WTC11 (cell line): Measurements from ENCODE around the gene GPC6. TPM values are rescaled to one million over a fixed set of nuclear protein-coding genes. Genes with fewer than 3 reads are reported as not detected.

Source experiments
- ATAC-seq: fragments of 200-7000 bp; cut with Tn5 transposase; 2 replicates; pipeline ENCODE4 v1.10.0; 2021; ENCODE audit warnings: mild to moderate bottlenecking, moderate library complexity
- CTCF ChIA-PET: fragments of 300-600 bp; sonication (Branson Sonifier 250); formaldehyde crosslinking; loops from one replicate; lab custom pipeline; 2021; ENCODE audit warnings: antibody characterized with exemption; lab: Charles Lee
- POLR2A ChIA-PET: fragments of 350-600 bp; sonication (Branson Sonifier 250); formaldehyde crosslinking; loops from one replicate; lab custom pipeline; 2021; ENCODE audit warnings: antibody characterized with exemption; lab: Charles Lee
- DNase-seq: peaks from one replicate; pipeline ENCODE4 v3.0.0; 2021; ENCODE audit warnings: low spot score
- H3K27ac Mint-ChIP-seq: 2 replicates; pipeline ENCODE4 v1.8.0; 2021; ENCODE audit warnings: mixed read lengths
- H3K27me3 Mint-ChIP-seq: 2 replicates; pipeline ENCODE4 v1.8.0; 2021; ENCODE audit warnings: low read depth, mild to moderate bottlenecking, moderate library complexity, mixed read lengths
- H3K36me3 Mint-ChIP-seq: 2 replicates; pipeline ENCODE4 v1.8.0; 2021; ENCODE audit warnings: mixed read lengths
- H3K4me1 Mint-ChIP-seq: 2 replicates; pipeline ENCODE4 v1.8.0; 2022; ENCODE audit warnings: mixed read lengths
- H3K4me3 Mint-ChIP-seq: 2 replicates; pipeline ENCODE4 v1.8.0; 2021; ENCODE audit warnings: mild to moderate bottlenecking, moderate library complexity, mixed read lengths
- H3K9me3 Mint-ChIP-seq: 2 replicates; pipeline ENCODE4 v1.8.0; 2021; ENCODE audit warnings: mixed read lengths
- FOXP1 ChIP-seq: sonication (generic); formaldehyde crosslinking; IDR thresholded peaks from 2 replicates; pipeline ENCODE4 v1.8.0; 2022; ENCODE audit warnings: missing genetic modification reagents, mild to moderate bottlenecking, moderate library complexity, borderline replicate concordance
- GTF2I ChIP-seq: fragments of 250-450 bp; sonication (Bioruptor Pico); conservative IDR thresholded peaks from 2 replicates; pipeline ENCODE4 v1.4.0; 2021; ENCODE audit warnings: mild to moderate bottlenecking
- MXD4 ChIP-seq: fragments of 250-450 bp; sonication (Bioruptor Pico); IDR thresholded peaks from 2 replicates; pipeline ENCODE4 v1.8.0; 2021; ENCODE audit warnings: mild to moderate bottlenecking, moderate library complexity, borderline replicate concordance
- NFE2L1 ChIP-seq: sonication (generic); formaldehyde crosslinking; IDR thresholded peaks from 2 replicates; pipeline ENCODE4 v1.8.1; 2023; ENCODE audit warnings: missing genetic modification reagents
- SMAD3 ChIP-seq: sonication (generic); formaldehyde crosslinking; IDR thresholded peaks from 2 replicates; pipeline ENCODE4 v1.8.0; 2022; ENCODE audit warnings: missing genetic modification reagents, mild to moderate bottlenecking, borderline replicate concordance
- SMAD4 ChIP-seq: sonication (generic); formaldehyde crosslinking; IDR thresholded peaks from 2 replicates; pipeline ENCODE4 v1.8.0; 2022; ENCODE audit warnings: mild to moderate bottlenecking, missing genetic modification reagents
- TEAD4 ChIP-seq: sonication (generic); formaldehyde crosslinking; IDR thresholded peaks from 2 replicates; pipeline ENCODE4 v1.8.0; 2022; ENCODE audit warnings: mild to moderate bottlenecking, missing genetic modification reagents
- TP53 ChIP-seq: sonication (generic); formaldehyde crosslinking; IDR thresholded peaks from 2 replicates; pipeline ENCODE4 v1.8.1; 2023; ENCODE audit warnings: mild to moderate bottlenecking, missing genetic modification reagents
- ZNF121 ChIP-seq: sonication (generic); formaldehyde crosslinking; IDR thresholded peaks from 2 replicates; pipeline ENCODE4 v1.8.0; 2023; ENCODE audit warnings: missing genetic modification reagents
- ZNF317 ChIP-seq: sonication (generic); formaldehyde crosslinking; IDR thresholded peaks from 2 replicates; pipeline ENCODE4 v1.8.1; 2023; ENCODE audit warnings: low read depth, mild to moderate bottlenecking, moderate library complexity, missing genetic modification reagents, borderline replicate concordance
- ZNF396 ChIP-seq: fragments of 250-450 bp; sonication (Bioruptor Pico); IDR thresholded peaks from 2 replicates; pipeline ENCODE4 v1.8.0; 2021; ENCODE audit warnings: mild to moderate bottlenecking, moderate library complexity, borderline replicate concordance
- ZNF671 ChIP-seq: fragments of 250-450 bp; sonication (Bioruptor Pico); IDR thresholded peaks from 2 replicates; pipeline ENCODE4 v1.8.0; 2021; ENCODE audit warnings: mild to moderate bottlenecking
- total RNA-seq: library from RNA; stranded (reverse); gene quantifications from 3 replicates; pipeline ENCODE4 v1.2.3, GENCODE V29; 2021
- TF ChIP-seq, protein P1 (sequence below): sonication (generic); formaldehyde crosslinking; IDR thresholded peaks from 2 replicates; pipeline ENCODE4 v1.8.0; 2022; ENCODE audit warnings: mild to moderate bottlenecking, missing genetic modification reagents
- TF ChIP-seq, protein P2 (sequence below): fragments of 250-450 bp; sonication (Bioruptor Pico); IDR thresholded peaks from 2 replicates; pipeline ENCODE4 v1.9.0; 2021; ENCODE audit warnings: moderate library complexity, mild to moderate bottlenecking, inconsistent platforms, borderline replicate concordance
- TF ChIP-seq, protein P3 (sequence below): sonication (generic); formaldehyde crosslinking; IDR thresholded peaks from 2 replicates; pipeline ENCODE4 v1.8.1; 2023; ENCODE audit warnings: mild to moderate bottlenecking, missing genetic modification reagents, borderline replicate concordance
- TF ChIP-seq, protein P4 (sequence below): sonication (generic); formaldehyde crosslinking; IDR thresholded peaks from 2 replicates; pipeline ENCODE4 v1.8.0; 2022; ENCODE audit warnings: mild to moderate bottlenecking, missing genetic modification reagents
- TF ChIP-seq, protein P5 (sequence below): sonication (generic); formaldehyde crosslinking; IDR thresholded peaks from 2 replicates; pipeline ENCODE4 v1.8.1; 2022; ENCODE audit warnings: low read depth, mild to moderate bottlenecking, moderate library complexity, missing genetic modification reagents, borderline replicate concordance
- TF ChIP-seq, protein P6 (sequence below): sonication (generic); formaldehyde crosslinking; IDR thresholded peaks from 2 replicates; pipeline ENCODE4 v1.8.1; 2022; ENCODE audit warnings: mild to moderate bottlenecking, missing genetic modification reagents, moderate library complexity, borderline replicate concordance
- TF ChIP-seq, protein P7 (sequence below): fragments of 200-600 bp; IDR thresholded peaks from 2 replicates; pipeline ENCODE4 v1.8.0; 2022; ENCODE audit warnings: antibody characterized with exemption
- TF ChIP-seq, protein P8 (sequence below): sonication (generic); formaldehyde crosslinking; IDR thresholded peaks from 2 replicates; pipeline ENCODE4 v1.8.1; 2023; ENCODE audit warnings: mild to moderate bottlenecking, missing genetic modification reagents, moderate library complexity

The GPC6 gene
- total RNA-seq, 1 experiment from 2014 or later, result 19.5 TPM

DNA sequence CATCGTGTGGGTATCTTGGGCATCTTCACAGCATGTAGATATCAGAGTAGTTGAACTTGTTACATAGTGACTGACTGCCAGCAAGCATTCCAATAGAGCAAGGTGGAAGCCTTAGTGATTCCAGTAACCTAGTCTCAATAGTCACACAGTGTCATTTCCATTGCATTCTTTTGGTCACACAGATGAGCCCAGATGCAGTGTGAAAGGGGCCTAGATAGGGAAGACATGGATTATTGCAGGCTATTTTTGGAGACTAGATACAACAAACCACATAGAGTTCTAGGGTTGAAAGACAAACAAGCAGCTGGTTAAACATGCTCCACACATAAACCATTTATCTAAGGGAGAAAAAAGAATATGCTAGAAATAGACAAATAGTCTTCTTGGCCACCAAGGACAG is 699.4 kb downstream of the GPC6 start:
- H3K9me3 Mint-ChIP-seq, result peaks cover 8% of the 10 kb centered on the region
- no peaks in the 10 kb centered on the region for H3K4me1 Mint-ChIP-seq
- POLR2A ChIA-PET, result no interaction called here
- H3K36me3 Mint-ChIP-seq, result no peaks in the 10 kb centered on the region; the same call in 1 of the 2 replicates
- DNase-seq, result no peak
- no peak for ATAC-seq
- TF ChIP-seq NFE2L1 (CRISPR knock-in tag) (no peak), ZNF121 (CRISPR knock-in tag) (no peak), GTF2I (CRISPR knock-in tag) (no peak), SMAD3 (no peak)
- TF ChIP-seq, protein P1, sequence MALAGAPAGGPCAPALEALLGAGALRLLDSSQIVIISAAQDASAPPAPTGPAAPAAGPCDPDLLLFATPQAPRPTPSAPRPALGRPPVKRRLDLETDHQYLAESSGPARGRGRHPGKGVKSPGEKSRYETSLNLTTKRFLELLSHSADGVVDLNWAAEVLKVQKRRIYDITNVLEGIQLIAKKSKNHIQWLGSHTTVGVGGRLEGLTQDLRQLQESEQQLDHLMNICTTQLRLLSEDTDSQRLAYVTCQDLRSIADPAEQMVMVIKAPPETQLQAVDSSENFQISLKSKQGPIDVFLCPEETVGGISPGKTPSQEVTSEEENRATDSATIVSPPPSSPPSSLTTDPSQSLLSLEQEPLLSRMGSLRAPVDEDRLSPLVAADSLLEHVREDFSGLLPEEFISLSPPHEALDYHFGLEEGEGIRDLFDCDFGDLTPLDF, result no peak
- H3K27ac Mint-ChIP-seq, result no peak overlapping the region
- CTCF ChIA-PET, result no interaction called here
- no peak overlapping the region for H3K4me3 Mint-ChIP-seq
- no peaks in the 10 kb centered on the region for H3K27me3 Mint-ChIP-seq

DNA sequence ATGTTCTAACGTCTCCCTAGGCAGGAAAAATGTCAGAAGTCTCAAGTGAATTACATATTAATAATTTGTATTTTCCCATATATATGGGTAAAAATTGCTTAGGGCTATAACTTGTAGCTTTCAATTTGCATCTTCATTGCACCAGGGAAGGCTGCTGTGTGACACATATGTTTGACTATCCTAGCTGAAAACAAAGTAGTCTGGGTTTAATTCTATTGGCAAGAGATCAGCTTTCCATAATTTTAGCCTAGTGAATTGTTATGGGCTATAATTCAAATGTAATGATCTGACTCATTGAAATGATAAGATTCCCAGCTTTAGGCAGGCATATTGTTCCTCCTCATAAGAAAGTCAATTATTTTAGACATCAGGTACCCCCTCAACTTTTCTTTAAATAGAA is 699.8 kb downstream of the GPC6 start:
- Mint-ChIP-seq H3K27ac (no peak overlapping the region), H3K9me3 (peaks cover 4% of the 10 kb centered on the region), H3K36me3 (no peaks in the 10 kb centered on the region), H3K4me3 (no peak overlapping the region), H3K4me1 (no peaks in the 10 kb centered on the region), H3K27me3 (no peaks in the 10 kb centered on the region)
- TF ChIP-seq SMAD4 (CRISPR knock-in tag), result no peak
- TF ChIP-seq, protein P2, sequence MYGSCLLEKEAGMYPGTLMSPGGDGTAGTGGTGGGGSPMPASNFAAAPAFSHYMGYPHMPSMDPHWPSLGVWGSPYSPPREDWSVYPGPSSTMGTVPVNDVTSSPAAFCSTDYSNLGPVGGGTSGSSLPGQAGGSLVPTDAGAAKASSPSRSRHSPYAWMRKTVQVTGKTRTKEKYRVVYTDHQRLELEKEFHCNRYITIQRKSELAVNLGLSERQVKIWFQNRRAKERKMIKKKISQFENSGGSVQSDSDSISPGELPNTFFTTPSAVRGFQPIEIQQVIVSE (CRISPR knock-in tag), result no peak
- TF ChIP-seq, protein P3, sequence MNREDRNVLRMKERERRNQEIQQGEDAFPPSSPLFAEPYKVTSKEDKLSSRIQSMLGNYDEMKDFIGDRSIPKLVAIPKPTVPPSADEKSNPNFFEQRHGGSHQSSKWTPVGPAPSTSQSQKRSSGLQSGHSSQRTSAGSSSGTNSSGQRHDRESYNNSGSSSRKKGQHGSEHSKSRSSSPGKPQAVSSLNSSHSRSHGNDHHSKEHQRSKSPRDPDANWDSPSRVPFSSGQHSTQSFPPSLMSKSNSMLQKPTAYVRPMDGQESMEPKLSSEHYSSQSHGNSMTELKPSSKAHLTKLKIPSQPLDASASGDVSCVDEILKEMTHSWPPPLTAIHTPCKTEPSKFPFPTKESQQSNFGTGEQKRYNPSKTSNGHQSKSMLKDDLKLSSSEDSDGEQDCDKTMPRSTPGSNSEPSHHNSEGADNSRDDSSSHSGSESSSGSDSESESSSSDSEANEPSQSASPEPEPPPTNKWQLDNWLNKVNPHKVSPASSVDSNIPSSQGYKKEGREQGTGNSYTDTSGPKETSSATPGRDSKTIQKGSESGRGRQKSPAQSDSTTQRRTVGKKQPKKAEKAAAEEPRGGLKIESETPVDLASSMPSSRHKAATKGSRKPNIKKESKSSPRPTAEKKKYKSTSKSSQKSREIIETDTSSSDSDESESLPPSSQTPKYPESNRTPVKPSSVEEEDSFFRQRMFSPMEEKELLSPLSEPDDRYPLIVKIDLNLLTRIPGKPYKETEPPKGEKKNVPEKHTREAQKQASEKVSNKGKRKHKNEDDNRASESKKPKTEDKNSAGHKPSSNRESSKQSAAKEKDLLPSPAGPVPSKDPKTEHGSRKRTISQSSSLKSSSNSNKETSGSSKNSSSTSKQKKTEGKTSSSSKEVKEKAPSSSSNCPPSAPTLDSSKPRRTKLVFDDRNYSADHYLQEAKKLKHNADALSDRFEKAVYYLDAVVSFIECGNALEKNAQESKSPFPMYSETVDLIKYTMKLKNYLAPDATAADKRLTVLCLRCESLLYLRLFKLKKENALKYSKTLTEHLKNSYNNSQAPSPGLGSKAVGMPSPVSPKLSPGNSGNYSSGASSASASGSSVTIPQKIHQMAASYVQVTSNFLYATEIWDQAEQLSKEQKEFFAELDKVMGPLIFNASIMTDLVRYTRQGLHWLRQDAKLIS (CRISPR knock-in tag), result no peak
- ATAC-seq (no peak), DNase-seq (no peak)
- CTCF ChIA-PET, result no interaction called here
- POLR2A ChIA-PET, result no interaction called here

DNA sequence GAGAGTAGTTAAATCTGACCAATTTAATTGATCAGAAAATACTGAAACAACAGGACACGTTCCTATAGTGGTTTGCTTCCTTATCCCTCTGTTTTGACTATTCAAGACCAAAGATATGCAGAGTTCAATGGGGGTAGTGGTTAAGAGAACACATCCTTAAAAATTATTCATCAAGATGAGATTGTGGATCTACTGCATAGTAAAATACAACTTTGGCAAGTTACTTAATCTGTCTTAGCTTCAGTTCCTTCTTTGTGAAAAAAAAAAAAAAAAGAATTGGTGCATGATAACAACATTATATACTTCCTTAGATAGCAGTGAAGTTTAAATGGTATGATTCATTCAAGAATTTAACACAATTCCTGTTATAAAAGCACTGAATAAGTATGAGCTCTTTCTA is 700.8 kb downstream of the GPC6 start:
- Mint-ChIP-seq H3K4me1 (no peaks in the 10 kb centered on the region), H3K27ac (no peak overlapping the region), H3K4me3 (no peak overlapping the region), H3K36me3 (no peaks in the 10 kb centered on the region), H3K9me3 (no peaks in the 10 kb centered on the region; the same call in 1 of the 2 replicates), H3K27me3 (no peaks in the 10 kb centered on the region)
- POLR2A ChIA-PET, result interaction anchor here (0.7 kb wide), 1 partner anchor 122 kb away, joined by 3 read pairs; no protein-coding TSS in a partner anchor
- CTCF ChIA-PET, result no interaction called here
- DNase-seq, result no peak
- ATAC-seq, result no peak
- TF ChIP-seq, protein P4, sequence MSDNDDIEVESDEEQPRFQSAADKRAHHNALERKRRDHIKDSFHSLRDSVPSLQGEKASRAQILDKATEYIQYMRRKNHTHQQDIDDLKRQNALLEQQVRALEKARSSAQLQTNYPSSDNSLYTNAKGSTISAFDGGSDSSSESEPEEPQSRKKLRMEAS, result no peak
- no peak for TF ChIP-seq ZNF396
- no peak for TF ChIP-seq ZNF671
- TF ChIP-seq NFE2L1 (CRISPR knock-in tag), result no peak
- TF ChIP-seq, protein P5, sequence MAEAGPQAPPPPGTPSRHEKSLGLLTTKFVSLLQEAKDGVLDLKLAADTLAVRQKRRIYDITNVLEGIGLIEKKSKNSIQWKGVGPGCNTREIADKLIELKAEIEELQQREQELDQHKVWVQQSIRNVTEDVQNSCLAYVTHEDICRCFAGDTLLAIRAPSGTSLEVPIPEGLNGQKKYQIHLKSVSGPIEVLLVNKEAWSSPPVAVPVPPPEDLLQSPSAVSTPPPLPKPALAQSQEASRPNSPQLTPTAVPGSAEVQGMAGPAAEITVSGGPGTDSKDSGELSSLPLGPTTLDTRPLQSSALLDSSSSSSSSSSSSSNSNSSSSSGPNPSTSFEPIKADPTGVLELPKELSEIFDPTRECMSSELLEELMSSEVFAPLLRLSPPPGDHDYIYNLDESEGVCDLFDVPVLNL (CRISPR knock-in tag), result no peak
- TF ChIP-seq, protein P6, sequence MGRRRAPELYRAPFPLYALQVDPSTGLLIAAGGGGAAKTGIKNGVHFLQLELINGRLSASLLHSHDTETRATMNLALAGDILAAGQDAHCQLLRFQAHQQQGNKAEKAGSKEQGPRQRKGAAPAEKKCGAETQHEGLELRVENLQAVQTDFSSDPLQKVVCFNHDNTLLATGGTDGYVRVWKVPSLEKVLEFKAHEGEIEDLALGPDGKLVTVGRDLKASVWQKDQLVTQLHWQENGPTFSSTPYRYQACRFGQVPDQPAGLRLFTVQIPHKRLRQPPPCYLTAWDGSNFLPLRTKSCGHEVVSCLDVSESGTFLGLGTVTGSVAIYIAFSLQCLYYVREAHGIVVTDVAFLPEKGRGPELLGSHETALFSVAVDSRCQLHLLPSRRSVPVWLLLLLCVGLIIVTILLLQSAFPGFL (CRISPR knock-in tag), result no peak
- TF ChIP-seq, protein P7, sequence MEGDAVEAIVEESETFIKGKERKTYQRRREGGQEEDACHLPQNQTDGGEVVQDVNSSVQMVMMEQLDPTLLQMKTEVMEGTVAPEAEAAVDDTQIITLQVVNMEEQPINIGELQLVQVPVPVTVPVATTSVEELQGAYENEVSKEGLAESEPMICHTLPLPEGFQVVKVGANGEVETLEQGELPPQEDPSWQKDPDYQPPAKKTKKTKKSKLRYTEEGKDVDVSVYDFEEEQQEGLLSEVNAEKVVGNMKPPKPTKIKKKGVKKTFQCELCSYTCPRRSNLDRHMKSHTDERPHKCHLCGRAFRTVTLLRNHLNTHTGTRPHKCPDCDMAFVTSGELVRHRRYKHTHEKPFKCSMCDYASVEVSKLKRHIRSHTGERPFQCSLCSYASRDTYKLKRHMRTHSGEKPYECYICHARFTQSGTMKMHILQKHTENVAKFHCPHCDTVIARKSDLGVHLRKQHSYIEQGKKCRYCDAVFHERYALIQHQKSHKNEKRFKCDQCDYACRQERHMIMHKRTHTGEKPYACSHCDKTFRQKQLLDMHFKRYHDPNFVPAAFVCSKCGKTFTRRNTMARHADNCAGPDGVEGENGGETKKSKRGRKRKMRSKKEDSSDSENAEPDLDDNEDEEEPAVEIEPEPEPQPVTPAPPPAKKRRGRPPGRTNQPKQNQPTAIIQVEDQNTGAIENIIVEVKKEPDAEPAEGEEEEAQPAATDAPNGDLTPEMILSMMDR, result no peak
- no peak for TF ChIP-seq FOXP1 (CRISPR knock-in tag)
- no peak for TF ChIP-seq TP53 (CRISPR knock-in tag)
- TF ChIP-seq MXD4, result no peak
- TF ChIP-seq, protein P8, sequence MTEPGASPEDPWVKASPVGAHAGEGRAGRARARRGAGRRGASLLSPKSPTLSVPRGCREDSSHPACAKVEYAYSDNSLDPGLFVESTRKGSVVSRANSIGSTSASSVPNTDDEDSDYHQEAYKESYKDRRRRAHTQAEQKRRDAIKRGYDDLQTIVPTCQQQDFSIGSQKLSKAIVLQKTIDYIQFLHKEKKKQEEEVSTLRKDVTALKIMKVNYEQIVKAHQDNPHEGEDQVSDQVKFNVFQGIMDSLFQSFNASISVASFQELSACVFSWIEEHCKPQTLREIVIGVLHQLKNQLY, result no peak
- TF ChIP-seq SMAD3, result no peak
- no peak for TF ChIP-seq TEAD4
- TF ChIP-seq ZNF317 (CRISPR knock-in tag), result no peak
